Coronary artery (tissue), 2 donors: Measurements from ENCODE around the gene HSDL1.

ENCODE experiments used
- DNase-seq: peaks from one replicate; pipeline ENCODE4 v3.0.0-alpha.2; 2017; ENCODE audit warnings: low spot score
- H3K27ac ChIP-seq, 2 donors: fragments of 200-600 bp; sonication (generic); one replicate each; pipeline ENCODE4 v1.5.1; 2016 to 2019
- H3K4me3 ChIP-seq: fragments of 200-600 bp; sonication (generic); 2 replicates; pipeline ENCODE4 v1.5.1; 2016; ENCODE audit warnings: mild to moderate bottlenecking, moderate library complexity
- CTCF ChIP-seq: fragments of 200-600 bp; sonication (generic); IDR thresholded peaks from one replicate; pipeline ENCODE4 v1.5.1; 2019; ENCODE audit warnings: antibody characterized with exemption

Gene HSDL1

DNA sequence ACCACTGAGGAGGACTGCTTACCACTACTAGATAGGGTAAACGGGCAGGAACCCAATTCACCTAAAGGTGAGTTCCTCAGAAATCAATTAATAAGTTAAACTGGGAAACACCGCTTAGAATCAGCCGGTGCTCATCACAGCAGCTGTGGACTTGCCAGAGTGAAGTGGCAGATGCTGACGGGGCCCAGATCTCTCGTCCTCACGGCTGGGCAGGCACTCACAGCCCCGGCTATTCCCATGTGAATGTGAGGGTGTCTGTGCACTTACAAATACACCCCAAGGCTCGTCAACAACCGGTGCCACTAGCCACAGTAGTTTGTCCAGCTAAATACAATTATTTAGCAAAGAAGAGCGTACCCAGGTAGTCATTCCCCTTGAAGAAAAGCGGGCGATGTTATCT is 58.0 kb downstream of the HSDL1 start:
- Histone ChIP-seq H3K27ac (no peak overlapping the region), H3K4me3 (no peak overlapping the region)
- no peak for DNase-seq
- TF ChIP-seq CTCF: no peak

- no peak for DNase-seq
- no peak for TF ChIP-seq CTCF
- Histone ChIP-seq H3K27ac (no peak overlapping the region), H3K4me3 (no peak overlapping the region)
These were observed 58.6 kb downstream of the HSDL1 start for GRCh38 chr16:84086341-84086740.

- H3K4me3 ChIP-seq: no peak overlapping the region
- no peak for DNase-seq
- no peak overlapping the region for H3K27ac ChIP-seq
- TF ChIP-seq CTCF: no peak
These were observed 59.2 kb downstream of the HSDL1 start for GRCh38 chr16:84085773-84086172.

- H3K4me3 ChIP-seq: no peak overlapping the region
- DNase-seq: no peak
- TF ChIP-seq CTCF: no peak
- H3K27ac ChIP-seq: no peak overlapping the region
These were observed 59.7 kb downstream of the HSDL1 start for GRCh38 chr16:84085271-84085667.

DNA sequence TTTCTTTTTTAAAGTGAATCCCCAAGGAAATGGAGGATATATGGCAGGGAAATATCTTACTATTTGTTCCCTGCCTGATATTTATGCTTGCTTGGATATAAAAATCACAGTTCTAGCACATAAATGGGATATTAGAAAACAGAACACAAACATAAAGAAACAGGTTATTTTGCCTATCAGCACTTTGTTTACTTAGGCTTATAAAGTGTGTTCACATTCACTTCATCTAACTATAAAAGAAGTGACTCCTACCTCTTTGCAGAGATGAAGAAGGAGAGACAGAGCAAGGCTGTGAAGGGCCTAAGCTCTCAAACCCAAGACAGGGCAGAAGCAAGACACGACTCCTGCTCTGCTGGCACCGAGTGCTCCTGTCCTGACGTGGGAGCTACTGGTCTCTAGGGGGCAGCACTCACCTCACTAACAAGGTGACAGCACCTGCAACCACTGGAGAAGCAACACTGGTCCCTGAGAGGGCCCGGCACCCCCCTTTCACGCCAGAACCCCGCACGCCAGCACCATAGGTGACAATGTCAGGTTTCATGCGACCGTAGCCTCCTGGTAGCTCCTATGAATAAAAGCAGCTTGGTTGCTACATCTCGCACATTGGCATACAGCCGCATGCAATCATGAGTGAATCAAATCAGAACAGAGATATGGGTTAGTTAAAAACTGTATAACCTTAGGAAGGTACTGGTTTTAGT is 60.3 kb downstream of the HSDL1 start:
- H3K4me3 ChIP-seq: no peak overlapping the region
- no peak for DNase-seq
- H3K27ac ChIP-seq: no peak overlapping the region
- TF ChIP-seq CTCF: no peak

GRCh38 chr16:84082835-84083569 is 62.0 kb downstream of the HSDL1 start:
- no peak for TF ChIP-seq CTCF
- H3K27ac ChIP-seq: peak overlapping the region in 1 of 2 donors; percentile 35
- no peak for DNase-seq
- H3K4me3 ChIP-seq: no peak overlapping the region

DNA sequence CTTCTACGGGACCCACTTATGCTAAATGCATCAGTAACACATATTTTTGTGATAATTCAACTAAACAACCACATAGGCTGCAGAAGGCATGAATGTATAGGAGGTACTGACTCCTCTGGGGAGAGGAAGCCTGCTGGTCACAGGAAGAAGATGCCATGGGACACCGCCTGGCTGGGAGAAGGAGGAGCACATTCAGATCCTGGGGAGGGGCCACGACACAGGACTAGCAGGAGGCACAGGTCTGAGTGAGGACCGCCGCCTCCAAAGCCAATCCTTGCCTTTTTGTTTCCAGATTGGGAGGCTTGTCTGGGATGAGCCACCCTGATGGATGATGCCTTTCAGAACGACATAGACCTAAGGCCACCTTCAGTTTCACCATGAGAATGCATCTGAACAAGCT is 62.9 kb downstream of the HSDL1 start:
- no peak for DNase-seq
- Histone ChIP-seq H3K4me3 (no peak overlapping the region), H3K27ac (no peak overlapping the region)
- TF ChIP-seq CTCF: no peak
